ENCODE results near the gene PLTP. TPM values are rescaled to one million over a fixed set of nuclear protein-coding genes. Genes with fewer than 3 reads are reported as not detected.
"Not testable (repeated sequence)": the region's sequence is repeated elsewhere in the genome, so short reads cannot be mapped to it uniquely, and the experiment has no call there.

Gene PLTP
- total RNA-seq, 4 donors from 2014 or later = 74.7 to 713 (median 134) TPM

GRCh38 chr20:45957021-45957941 lies 45.3 kb upstream of the PLTP start:
- H3K9me3 ChIP-seq = peaks cover 0 to 4% (median 0%) of the 10 kb centered on the region in 4 donors
- no peaks in the 10 kb centered on the region for H3K27me3 ChIP-seq
- H3K4me3 ChIP-seq = no peak overlapping the region
- TF ChIP-seq CTCF (IDR thresholded peaks at IDR 0.05) = no peak
- no peak for TF ChIP-seq EP300 (IDR thresholded peaks at IDR 0.05)
- TF ChIP-seq POLR2A (IDR thresholded peaks at IDR 0.05) = no peak
- H3K27ac ChIP-seq = no peak overlapping the region
- no peak for DNase-seq (ENCODE audit: low spot score in 2 of 2)
- H3K4me1 ChIP-seq = no peaks in the 10 kb centered on the region
- 75 to 79% methylated on average over 19 of the region's 19 CpGs for WGBS, 2 donors
- H3K36me3 ChIP-seq = peaks cover 5 to 91% (median 45%) of the 10 kb centered on the region in 3 donors

- H3K4me3 ChIP-seq; H3K4me1 ChIP-seq; H3K27ac ChIP-seq; H3K27me3 ChIP-seq; DNase-seq (ENCODE audit: low spot score in 2 of 2); H3K9me3 ChIP-seq: not testable (repeated sequence)
- WGBS, 2 donors = 87 to 90% methylated on average over 10 of the region's 10 CpGs
- peaks cover 8 to 91% (median 44%) of the 10 kb centered on the region in 3 donors for H3K36me3 ChIP-seq
These were observed 44.4 kb upstream of the PLTP start for GRCh38 chr20:45956326-45956725.

- Histone ChIP-seq H3K27me3 (no peaks in the 10 kb centered on the region), H3K4me3 (no peak overlapping the region), H3K27ac (no peak overlapping the region), H3K36me3 (peaks cover 3 to 91% (median 38%) of the 10 kb centered on the region in 3 donors), H3K4me1 (no peaks in the 10 kb centered on the region), H3K9me3 (peaks cover 0 to 1% (median 0%) of the 10 kb centered on the region in 4 donors)
- 90 to 91% methylated on average over 5 to 9 of the region's 9 CpGs for WGBS, 2 donors
- no peak for DNase-seq (ENCODE audit: low spot score in 2 of 2)
- no peak for TF ChIP-seq POLR2A (IDR thresholded peaks at IDR 0.05)
- TF ChIP-seq CTCF (IDR thresholded peaks at IDR 0.05) = no peak
These were observed 41.7 kb upstream of the PLTP start for GRCh38 chr20:45953672-45954071.

GRCh38 chr20:45952861-45953260 lies 40.9 kb upstream of the PLTP start:
- H3K36me3 ChIP-seq = peaks cover 3 to 91% (median 38%) of the 10 kb centered on the region in 3 donors
- H3K4me1 ChIP-seq = peaks cover 0 to 1% (median 0%) of the 10 kb centered on the region in 4 donors
- H3K9me3 ChIP-seq = no peaks in the 10 kb centered on the region
- DNase-seq (ENCODE audit: low spot score in 2 of 2) = no peak
- no peak overlapping the region for H3K4me3 ChIP-seq
- no peak for TF ChIP-seq CTCF (IDR thresholded peaks at IDR 0.05)
- TF ChIP-seq POLR2A (IDR thresholded peaks at IDR 0.05) = no peak
- TF ChIP-seq EP300 (IDR thresholded peaks at IDR 0.05) = no peak
- 87 to 94% methylated on average over 5 of the region's 5 CpGs for WGBS, 2 donors
- H3K27ac ChIP-seq = no peak overlapping the region
- no peaks in the 10 kb centered on the region for H3K27me3 ChIP-seq

GRCh38 chr20:45951925-45952834 lies 40.2 kb upstream of the PLTP start:
- no peak for DNase-seq (ENCODE audit: low spot score in 2 of 2)
- WGBS, 2 donors = 91 to 94% methylated on average over 11 to 19 of the region's 19 CpGs
- peaks cover 3 to 91% (median 38%) of the 10 kb centered on the region in 3 donors for H3K36me3 ChIP-seq
- H3K4me3 ChIP-seq = no peak overlapping the region
- peaks cover 0 to 8% (median 0%) of the 10 kb centered on the region in 4 donors for H3K4me1 ChIP-seq
- no peaks in the 10 kb centered on the region for H3K27me3 ChIP-seq
- H3K9me3 ChIP-seq = no peaks in the 10 kb centered on the region
- no peak overlapping the region for H3K27ac ChIP-seq
- TF ChIP-seq EP300 (IDR thresholded peaks at IDR 0.05) = no peak
- no peak for TF ChIP-seq POLR2A (IDR thresholded peaks at IDR 0.05)
- TF ChIP-seq CTCF (IDR thresholded peaks at IDR 0.05) = no peak
